Superior temporal gyrus (tissue), 1 donor: ENCODE data around the gene OSGEP.

Source experiments
- DNase-seq: peaks from one replicate; pipeline ENCODE4 v3.0.0-alpha.2; 2016; ENCODE audit errors: extremely low spot score

The OSGEP gene

DNA sequence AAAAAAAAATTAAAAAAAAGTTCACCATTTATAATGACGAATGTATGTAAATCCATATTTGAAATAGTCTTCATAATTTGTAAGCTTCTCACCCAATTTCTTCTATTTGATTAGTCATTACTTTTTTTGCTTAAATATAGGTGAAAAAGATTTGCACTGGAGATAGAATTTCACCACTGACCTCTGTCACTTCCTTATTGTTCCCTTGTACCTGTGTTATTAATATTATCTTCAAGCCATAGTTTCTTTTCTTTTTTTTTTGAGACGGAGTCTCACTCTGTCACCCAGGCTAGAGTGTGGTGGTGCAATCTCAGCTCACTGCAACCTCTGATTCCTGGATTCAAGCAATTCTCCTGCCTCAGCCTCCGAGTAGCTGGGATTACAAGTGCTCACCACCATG is 57.1 kb downstream of the OSGEP start:
- DNase-seq: no peak
